Stimulated activated CD4-positive, alpha-beta T cell treated with anti-CD3 and anti-CD28 coated beads, TNF-alpha, amount 100 ng/mL, for 4 hours (primary cell): ENCODE data around the gene SPTSSB.

ENCODE experiments used
- DNase-seq, 3 experiments: peaks; one replicate each; pipeline ENCODE4 v3.0.0-alpha.2; 2020; ENCODE audit warnings: low read depth in 3 of 3

SPTSSB gene

GRCh38 chr3:161339517-161340500 lies 31.5 kb downstream of the SPTSSB start:
- DNase-seq: no peak

GRCh38 chr3:161337311-161337710 lies 34.0 kb downstream of the SPTSSB start:
- DNase-seq: no peak

GRCh38 chr3:161336661-161337060 lies 34.7 kb downstream of the SPTSSB start:
- no peak for DNase-seq

GRCh38 chr3:161333696-161334095 lies 37.6 kb downstream of the SPTSSB start:
- no peak for DNase-seq

GRCh38 chr3:161332792-161333191 lies 38.5 kb downstream of the SPTSSB start:
- DNase-seq: no peak

GRCh38 chr3:161325059-161325458 lies 46.3 kb downstream of the SPTSSB start:
- DNase-seq: no peak

GRCh38 chr3:161323926-161324621 lies 47.2 kb downstream of the SPTSSB start:
- DNase-seq: no peak

GRCh38 chr3:161322781-161323568 lies 48.3 kb downstream of the SPTSSB start:
- no peak for DNase-seq

GRCh38 chr3:161320837-161321236 lies 50.5 kb downstream of the SPTSSB start:
- no peak for DNase-seq

GRCh38 chr3:161319867-161320266 lies 51.5 kb downstream of the SPTSSB start:
- no peak for DNase-seq

- no peak for DNase-seq
These were observed 54.2 kb downstream of the SPTSSB start for GRCh38 chr3:161317077-161317476.

- DNase-seq: no peak
These were observed 55.2 kb downstream of the SPTSSB start for GRCh38 chr3:161316006-161316689.

GRCh38 chr3:161314836-161315395 lies 56.4 kb downstream of the SPTSSB start:
- DNase-seq: no peak

- no peak for DNase-seq
These were observed 60.5 kb downstream of the SPTSSB start for GRCh38 chr3:161310649-161311423.

- DNase-seq: no peak
These were observed 66.0 kb downstream of the SPTSSB start for GRCh38 chr3:161305095-161305991.

- DNase-seq: no peak
These were observed 74.5 kb downstream of the SPTSSB start for GRCh38 chr3:161296814-161297213.

GRCh38 chr3:161295325-161295724 lies 76.0 kb downstream of the SPTSSB start:
- no peak for DNase-seq
